Kidney glomerular epithelial cell (primary cell): ENCODE data around the gene ATF6.

Experiments used
- DNase-seq: peaks from one replicate; lab custom pipeline; 2025; lab: John Stamatoyannopoulos, UW

The ATF6 gene

DNA sequence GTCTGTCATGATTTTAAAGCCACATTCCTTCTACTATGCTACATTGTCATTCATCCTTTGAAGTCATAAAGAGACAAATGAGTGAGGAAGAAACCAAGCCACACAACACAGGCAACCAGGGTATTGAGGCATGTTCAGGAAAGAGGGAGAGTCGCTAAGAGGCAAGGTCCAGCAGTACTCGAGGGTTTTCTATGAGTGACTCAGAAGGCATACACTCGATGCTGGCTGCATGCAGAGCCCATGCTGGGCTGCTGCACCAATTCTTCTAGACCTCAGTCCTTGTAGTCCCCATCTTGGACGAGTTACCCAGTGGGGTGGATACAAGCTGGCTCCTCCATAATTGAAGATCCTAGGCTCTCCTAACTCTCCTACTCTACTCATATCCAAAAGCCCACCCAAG is 199.9 kb downstream of the ATF6 start:
- DNase-seq = no peak

DNA sequence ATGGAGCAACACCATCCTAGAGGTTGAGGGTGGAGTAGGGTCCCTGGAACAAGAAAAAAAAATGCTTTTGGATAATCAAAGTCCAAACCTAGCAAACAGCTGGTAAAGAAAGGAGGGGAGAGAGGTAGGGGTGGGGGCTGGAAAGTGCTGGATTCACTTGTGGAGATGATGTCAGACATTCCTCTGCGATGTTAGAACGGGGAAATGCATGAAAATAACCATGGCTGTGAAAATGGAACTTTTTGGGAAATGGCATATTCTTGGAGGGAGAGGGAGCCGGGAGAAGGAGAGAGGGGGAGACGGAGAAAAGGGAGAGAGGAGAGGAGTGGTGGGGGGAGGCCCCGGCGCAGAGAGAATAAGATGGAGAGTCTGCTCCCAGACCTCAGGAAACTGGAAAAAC is 203.9 kb downstream of the ATF6 start:
- no peak for DNase-seq

DNA sequence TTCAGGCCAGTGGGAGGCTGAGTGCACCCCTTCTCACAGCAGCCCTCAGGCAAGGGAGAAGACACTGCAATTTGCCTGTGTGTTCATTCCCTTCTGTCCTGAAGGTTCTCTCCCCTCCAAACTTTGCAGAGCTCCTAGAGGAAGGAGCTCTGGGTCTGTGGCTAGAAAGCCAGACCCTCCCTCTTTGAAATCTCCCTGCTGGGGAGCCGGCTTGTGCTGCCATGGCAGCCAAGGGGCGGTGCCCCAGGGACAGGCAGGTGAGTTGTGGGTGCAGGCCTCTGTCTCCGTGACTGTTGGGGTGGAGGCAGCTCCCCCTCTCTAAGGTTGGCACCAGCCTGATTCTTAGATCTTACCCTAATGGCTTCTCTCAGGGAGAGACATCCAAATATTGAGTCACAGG is 204.5 kb downstream of the ATF6 start:
- DNase-seq = no peak

DNA sequence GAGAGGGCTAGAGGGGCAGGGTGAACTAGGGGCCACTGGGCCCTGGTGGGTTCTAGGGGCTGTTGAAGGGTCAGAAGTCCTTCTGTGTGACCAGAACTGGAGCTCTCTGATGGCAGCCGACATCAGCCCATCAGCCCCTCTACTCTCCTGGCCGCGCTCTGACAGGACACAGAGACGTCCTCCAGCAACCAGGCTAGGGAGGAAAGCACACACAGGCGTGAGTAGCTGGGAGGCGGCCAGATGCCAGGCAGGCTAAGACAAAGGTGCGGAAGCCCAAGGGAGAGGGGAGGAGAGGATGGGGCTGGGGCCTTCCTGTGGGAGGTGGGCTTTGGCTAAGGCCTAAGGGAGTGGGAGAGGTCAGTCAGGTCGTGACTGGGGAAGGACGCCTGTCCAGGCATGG is 206.7 kb downstream of the ATF6 start:
- no peak for DNase-seq

DNA sequence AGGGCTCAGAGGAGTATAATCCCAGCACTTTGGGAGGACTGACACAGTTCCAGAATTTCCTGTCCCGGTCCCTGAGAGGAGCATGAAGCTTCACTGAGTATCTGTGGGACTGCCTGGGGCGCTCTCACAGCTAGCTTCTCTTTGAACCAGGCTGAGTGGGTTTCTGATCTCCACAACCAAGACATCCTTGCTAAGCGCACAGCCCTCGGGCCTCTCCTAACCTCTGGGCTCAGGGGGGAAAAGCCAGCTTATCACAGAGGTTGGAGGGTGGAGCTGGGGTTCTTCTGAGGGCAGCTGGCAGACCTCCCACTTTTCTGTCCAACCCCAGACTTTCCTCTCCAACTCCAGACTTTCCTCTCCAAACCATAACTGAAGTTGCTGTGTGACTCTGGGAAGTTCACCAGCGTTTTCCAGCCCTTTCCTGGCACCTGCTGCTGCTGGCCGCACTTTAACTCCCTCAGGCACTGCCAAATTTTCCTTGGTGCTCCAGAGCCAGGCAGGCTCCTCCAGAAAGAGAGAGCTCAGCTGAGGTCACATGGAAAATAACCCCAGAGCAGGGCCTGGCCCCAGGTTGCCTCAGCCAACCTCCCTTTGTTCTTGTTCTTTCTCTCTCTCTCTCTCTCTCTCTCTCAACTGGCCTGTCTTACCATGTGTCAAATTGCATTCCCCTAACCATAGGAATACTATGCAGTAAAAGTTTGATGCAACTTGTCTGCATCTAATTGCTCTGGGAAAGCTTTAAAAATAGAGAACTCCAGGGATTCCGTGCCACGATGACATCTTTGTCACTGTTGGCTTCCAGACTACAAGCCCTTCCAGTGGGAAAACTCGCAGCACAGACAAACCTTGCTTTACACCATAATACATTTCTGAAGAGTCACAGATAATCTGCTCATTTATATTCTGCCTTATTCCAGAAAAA is 208.1 kb downstream of the ATF6 start:
- DNase-seq = no peak

DNA sequence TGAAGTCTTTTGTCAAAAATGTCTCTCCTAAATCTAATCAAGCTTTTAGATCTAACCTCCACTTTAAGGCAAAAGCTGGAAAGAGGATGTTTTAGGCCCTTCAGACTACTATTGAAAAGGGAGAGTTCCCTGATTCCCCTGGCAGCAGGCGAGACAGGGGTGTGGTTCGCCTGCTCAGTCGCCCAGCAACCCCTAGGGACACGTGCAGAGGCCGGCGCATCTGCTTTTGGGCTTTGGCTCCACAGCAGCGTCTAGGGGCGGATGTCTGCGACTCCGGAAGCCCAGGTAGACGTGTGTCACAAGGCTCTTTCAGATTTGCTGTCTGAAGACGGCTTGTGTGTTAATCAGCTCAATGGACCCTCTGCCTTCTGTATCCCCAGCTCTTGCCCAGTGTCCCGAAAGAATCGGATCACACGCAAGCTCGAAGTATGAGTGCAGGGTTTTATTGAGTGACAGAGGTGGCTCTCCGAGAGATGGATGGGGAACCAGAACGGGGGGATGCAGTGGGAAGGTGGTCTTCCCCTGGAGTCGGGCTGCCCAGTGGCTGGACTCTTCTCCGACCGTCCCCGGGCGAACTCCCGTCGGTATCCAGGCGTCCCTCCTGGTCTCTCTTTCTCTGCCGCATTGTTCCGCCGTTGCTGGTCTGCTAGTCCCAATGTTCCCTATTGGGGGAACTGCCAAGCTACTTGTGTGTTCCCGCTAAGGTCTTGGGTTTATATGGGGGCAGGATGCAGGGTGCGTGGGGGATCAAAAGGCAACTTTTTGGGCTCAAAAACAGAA is 212.1 kb downstream of the ATF6 start:
- DNase-seq = no peak

DNA sequence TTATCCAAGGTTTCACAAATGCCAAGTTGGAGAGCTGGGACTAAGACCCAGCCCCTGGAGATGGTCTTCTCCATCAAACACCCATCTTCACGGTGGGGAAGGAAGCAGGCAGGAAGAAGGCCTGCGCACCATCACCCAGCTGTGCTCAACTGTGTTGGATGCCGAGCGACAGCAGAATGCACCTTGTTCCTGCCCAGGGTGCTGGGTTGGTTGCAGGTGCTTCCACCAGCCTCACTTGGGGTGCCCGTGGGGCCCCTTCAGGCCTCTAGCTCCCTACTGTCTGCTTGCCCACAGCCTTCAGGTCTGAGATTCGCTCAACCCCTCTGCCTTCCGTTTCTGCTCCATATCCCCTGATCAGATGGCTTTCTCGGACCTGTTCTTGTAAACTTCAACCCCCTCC is 215.0 kb downstream of the ATF6 start:
- no peak for DNase-seq

DNA sequence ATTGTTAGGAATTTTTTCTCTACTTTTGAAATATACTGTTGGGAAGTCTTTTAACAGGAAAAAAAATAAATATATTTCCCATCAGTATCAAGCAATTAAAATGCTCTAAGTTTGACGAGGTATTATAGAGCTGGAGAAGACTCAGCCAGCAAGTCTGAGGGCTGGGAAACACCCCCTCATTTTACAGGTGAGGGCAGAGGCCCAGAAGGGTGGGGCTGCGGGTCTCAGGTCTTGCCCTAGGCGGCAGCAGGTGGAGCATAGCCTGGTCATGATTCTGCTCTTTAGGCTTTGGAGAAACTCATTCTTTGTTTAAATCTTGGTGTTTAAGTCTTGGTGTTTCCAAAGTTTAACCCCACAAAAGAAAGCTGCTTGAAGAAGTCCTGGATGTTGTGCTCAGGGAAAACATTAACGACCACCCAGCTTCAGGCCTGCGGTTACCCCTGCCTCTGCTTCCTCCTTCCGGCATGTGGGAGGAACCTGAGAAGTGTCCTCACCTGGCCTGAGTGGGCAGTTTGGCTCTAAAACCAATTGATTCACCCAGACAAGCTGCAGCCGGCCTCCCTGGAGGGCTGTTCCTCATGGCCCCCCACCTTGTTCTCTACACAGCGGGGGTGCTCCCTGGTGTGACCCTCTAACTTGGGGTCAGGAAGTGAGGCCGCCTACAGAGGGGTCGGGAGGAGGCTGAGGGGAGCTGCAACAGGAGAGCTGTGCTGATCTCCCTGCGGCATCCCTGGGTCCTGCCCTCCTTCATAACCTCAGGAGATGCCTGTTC is 215.8 kb downstream of the ATF6 start:
- DNase-seq = no peak

DNA sequence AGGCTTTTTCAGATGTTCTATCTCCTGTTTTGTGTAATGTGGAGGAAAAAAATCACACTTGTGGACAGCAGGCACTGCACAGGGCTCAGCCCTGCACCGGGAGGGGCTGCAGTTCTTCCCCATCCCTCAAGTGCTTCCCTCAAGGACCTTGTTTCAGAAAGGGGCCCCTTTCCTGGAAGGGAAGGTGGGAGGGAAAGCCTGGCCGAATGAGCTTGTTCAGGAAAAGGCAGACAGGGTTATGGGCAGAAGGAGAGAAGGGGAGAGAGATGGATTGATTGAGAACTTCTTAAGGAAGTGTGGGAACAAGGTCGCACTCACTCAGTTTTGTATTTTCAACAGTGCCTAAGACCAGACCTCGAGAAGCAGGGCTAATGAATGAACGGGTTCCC is 216.4 kb downstream of the ATF6 start:
- DNase-seq = no peak

DNA sequence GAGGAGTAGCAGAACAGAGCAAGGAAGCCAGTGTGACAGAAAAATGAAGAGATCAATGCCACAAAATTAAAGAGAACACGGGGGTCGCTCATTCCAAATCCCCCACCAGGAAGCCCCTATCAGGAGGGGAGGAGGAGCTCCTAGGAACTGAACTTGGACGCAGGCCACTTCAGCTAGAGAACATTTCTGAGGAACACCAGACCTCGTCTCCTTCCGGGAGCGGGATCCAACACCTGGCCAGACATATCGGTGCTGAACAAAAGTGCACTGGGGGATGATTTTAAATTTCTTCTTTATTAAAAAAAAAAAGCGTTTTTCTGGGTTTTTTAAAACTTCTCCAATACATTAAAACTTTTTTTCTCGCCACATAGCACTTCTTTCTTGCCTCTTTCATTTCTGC is 216.8 kb downstream of the ATF6 start:
- no peak for DNase-seq

DNA sequence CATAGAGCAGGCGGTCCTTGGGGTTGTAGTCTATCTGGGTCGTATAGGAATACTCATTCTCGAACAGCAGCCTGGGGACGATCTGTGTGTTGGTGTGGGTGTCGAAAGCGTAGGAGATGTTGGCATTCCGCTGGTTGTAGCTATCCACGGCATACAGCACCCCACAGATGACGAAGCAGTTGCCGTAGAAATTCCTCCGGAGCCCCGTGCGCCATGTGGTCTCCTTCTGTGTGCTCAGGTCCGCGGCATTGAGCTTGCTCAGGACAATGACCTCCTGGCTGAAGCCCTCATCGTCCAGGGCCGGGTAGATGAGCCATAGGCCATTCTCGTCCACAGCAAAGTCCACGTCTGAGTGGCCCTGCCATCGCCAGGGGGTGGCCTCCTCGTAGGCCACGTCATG is 217.6 kb downstream of the ATF6 start:
- DNase-seq = no peak

DNA sequence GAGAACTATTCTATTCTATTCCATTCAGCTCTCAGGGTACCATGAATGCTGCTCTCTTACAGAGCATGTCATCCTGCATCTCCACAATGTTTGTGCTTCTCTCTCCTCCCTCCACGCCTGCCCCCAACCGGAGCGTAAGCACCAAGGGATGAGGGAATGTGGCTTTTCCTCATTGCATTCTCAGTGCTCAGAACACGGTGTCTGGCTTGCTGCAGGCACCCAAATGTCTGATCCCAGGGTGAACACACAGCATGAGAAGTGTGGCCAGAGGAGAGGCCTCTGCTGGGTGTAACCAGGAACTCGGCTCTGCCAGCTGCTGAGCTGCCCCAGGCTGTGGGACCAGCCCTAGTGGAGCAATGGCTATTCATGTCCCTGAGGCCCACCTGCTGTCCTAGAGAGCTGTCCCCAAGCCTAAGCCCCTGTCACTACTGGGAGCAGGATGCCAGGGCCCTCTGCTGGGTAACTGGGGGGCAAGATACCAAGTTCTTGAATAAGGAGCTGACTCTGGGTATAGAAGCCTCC is 219.2 kb downstream of the ATF6 start:
- no peak for DNase-seq

DNA sequence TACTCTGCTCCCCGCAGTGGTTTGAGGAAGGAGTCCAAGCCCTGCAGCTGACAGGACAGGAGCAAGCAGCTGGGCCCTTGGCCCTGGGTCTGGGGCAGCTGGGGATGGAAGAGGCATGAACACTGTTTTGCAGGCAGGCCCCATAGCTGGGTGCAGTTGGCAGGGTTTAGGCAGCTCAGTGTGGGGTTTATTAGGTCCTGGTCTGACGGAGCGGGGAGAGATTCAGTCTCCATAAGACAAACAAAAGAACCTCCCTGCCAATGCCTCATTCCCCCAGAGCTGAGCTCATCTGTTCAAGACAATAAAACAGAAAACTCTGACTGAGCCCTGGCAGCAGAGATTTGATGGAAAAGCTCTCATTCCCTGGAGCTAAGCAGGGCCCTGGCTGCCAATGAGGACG is 220.2 kb downstream of the ATF6 start:
- DNase-seq = no peak

DNA sequence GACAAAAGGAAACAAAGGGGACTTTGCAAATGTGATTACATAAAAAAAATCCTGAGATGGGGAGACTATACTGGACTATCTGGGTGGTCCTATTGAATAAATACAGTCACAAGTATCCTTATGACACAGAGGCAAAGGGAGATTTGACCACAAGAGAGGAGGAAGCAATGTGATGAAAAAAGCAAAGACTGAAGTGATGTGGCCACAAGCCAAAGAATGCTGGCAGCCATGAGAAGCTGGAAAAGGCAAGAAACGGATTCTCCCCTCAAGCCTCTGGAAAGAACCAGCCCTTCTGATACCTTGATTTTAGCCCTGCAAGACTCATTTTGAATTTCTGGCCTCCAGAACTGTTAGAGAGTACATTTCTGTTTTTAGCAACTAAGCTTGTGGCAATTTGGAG is 221.2 kb downstream of the ATF6 start:
- DNase-seq = no peak

DNA sequence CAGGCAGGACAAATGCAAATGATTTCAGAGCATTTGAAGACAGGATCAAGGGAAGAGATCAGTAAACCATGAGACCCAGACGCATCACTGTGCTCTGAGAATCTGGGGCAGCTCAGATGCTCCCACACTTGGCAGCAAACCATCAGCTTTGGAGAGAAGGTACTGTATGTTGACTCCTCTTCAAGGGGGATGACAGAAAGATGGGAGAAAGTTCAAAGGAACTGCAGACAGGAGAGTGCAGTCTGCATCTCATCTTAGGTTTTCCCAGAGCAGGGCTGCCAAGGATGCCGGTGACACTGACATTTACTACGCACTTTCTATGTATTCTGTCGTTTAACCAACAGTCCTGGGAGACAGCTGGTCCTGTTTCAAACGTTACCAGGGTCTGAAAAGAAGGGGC is 221.8 kb downstream of the ATF6 start:
- no peak for DNase-seq

DNA sequence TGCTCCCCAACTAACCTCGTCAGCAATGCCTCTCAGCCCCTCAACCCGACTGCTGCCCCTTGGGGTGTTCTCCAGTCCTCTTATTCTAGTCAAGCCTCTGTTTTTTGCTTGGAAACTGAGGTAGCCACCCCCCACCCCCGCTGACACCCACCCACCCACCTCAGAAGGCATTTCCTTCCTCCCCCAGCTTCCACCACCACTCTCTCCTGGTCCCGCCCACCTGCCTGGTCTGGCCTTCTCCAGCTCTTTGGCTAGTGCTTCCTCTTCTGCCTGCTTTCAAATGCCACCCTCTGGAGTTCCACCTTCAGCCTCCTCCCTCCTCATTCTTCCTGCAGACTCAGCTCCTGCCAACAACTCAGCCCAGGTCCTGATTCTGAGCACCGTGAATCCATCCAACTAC is 222.3 kb downstream of the ATF6 start:
- no peak for DNase-seq

DNA sequence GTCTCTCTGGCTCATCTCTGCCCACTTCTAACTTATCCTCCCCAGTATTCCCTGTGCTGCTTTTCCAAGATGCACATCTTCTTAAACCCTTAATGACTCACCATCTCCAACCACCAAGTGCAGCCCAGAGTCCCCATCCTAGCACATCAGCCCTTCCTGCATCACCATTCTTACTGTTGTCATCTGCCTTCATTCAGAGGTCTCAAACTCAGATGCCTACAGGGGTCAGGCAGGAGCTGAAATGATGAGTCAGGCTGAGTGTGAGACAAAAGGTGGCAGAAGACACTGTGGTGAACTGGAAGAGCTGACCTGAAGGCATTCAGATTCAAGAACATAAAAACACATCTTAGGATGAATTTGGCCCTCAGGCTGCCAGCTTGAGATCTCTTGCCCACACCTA is 223.0 kb downstream of the ATF6 start:
- no peak for DNase-seq

DNA sequence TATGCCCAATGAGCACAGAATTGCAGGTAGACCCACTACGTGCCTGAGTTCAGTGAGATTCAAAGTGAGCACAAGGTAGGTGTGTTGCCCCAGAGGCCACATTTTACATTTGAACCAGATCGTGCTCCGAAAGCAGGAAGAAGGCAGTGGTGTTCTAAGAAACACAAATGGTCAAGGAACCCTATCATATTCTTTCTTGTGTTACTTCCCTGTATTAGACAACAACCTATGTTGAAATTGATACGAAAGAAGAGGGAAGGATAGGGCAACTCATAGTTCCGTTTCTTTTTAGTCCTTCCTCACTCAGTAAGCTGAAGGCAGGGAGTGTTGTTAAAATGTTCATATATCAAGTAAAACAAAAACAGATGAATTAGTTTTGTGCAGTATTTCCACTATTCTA is 223.7 kb downstream of the ATF6 start:
- DNase-seq = no peak

DNA sequence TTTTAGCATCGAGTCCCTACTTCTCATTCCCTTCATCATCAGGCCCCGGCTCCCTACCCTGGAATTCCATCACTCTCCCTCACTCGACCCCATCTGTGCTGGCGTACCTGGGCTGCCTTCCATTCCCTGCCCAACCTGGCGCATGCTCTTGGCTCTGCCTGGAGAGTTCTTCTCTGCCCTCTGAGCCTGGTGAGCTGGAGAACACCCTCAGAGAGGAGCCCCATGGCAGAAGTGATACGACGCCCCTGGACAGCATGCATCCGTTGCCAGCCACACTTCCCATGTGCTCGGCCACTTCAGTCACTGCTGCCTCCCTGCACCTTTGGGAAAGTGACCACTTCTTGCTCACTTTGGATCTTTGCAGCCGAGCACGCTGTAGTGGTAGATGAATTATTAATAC is 227.5 kb downstream of the ATF6 start:
- no peak for DNase-seq

DNA sequence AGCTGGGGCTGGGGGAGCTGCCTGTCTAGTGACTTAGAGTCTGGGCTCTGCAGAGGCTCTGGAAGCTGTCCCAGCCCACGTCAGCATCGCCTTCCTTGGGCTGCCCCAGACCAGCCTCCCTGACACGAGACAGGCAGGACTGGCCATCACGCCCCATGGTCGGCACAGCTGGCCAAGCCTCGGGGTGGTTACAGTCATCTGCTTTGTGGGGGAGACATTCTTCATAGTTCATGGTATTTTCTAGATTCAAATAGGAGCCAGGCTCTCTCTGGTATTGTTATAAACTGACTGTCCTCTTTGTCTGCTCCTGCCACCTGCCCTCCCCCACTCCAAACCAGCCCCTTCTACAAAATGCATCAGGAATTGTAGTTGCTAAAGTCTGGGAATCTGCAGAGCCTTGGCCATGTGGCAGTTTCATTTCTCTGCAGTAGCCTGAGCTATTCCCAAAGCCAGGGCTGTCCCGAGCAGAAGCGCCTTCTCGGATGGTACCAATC is 228.1 kb downstream of the ATF6 start:
- DNase-seq = no peak

DNA sequence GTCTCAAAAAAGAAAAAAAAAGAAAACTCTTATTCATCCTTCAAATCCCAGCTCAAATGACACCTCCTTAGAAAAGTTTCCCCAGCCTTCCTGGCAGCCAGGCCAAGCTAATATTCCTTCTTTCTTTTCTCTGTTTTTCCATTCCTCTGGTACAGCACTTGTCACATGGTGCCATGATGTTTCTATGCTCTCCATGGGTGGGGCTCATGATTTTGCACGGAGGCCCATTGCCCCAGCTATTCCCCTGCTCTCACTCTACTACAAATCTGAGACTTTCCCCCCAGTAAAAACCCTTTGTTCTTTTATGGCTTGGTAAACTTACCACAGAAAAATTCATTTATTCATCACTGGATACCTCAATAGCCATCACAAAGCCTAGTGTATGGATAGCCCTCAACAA is 231.0 kb downstream of the ATF6 start:
- no peak for DNase-seq

DNA sequence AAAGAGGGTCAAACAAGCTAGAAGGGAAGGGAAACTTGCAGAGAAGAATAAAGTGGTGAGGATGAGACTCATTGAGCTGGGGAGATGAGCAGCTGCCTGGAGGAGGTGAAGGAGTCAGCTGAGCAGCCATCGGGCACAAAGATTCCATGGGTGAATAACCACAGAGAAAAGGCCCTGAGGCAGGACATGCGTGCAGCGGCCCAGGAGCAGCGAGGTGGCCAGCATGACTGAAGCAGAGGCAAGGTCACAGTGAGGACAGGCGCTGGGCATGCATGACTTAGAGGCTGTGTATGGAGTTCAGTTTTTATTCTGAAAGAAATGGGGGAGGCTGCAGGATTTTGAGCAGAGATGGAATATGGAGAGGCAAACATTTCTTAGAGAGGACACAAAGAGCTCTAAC is 232.7 kb downstream of the ATF6 start:
- DNase-seq = peak; percentile 26
